Measurements from ENCODE around the gene RFTN2.

Gene RFTN2

GRCh38 chr2:197547163-197547900 lies 128.1 kb downstream of the RFTN2 start:
- no peak for DNase-seq (ENCODE audit: low read depth)

- DNase-seq (ENCODE audit: low read depth) = no peak
These were observed 132.2 kb downstream of the RFTN2 start for GRCh38 chr2:197543206-197543605.

DNA sequence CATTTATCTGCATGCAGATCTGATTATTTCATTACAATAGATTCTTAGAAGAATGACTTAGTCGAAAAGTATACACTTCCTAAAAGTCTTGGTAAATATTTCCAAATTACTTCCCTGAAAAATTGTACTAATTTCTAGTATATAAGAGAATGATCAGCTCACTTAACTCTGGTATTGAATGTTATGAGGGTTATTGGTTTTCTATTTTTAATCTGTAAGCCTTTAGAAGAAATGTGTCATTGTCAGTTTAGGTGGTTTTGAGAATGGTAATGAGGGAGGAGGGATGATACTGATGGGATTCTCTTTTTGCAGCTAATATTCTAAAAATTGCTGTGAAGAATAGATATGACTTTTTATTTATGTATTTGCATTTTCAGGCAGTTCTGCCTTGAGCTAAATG lies 135.7 kb downstream of the RFTN2 start:
- DNase-seq (ENCODE audit: low read depth) = no peak

DNA sequence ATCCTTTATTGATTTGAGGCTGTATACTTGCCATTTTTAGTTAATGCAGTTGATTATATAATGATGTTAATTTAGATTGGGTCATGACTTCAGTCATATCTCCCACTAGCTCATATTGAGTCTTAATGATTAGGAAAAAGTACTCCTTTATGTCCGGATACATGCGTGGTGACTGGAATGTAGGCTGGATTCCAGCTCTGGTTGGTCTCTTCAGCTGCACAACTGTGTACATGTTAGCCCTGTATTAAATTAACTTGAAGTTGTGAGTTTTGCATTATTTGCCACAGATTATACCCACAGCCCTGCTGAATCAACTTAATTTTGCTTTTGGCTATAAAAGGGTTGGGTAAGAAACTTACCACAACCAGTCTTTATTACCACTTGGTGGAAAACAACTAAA lies 137.0 kb downstream of the RFTN2 start:
- peak; percentile 8 for DNase-seq (ENCODE audit: low read depth)
